ENCODE results near the gene UBL7.
A peak's percentile ranks its signal among the peaks of the same experiment; 100 is the strongest.
"Not testable (repeated sequence)": the region's sequence is repeated elsewhere in the genome, so short reads cannot be mapped to it uniquely, and the experiment has no call there.

The UBL7 gene

GRCh38 chr15:74460871-74461846, at the start of gene UBL7:
UBL7 (minus strand) TSS chr15:74461160; CDS start chr15:74458867, 2,293 bp downstream.
- DNase-seq: peak; percentile 99

- no peak for DNase-seq
These were observed 45.5 kb upstream of the UBL7 start for GRCh38 chr15:74506515-74506840.

- DNase-seq: no peak
These were observed 45.0 kb upstream of the UBL7 start for GRCh38 chr15:74505837-74506514.

GRCh38 chr15:74504836-74505235, 43.9 kb upstream of the UBL7 start:
- DNase-seq: no peak

GRCh38 chr15:74504418-74504817, 43.5 kb upstream of the UBL7 start:
- DNase-seq: no peak

- no peak for DNase-seq
These were observed 41.3 kb upstream of the UBL7 start for GRCh38 chr15:74502301-74502700.

- DNase-seq: no peak
These were observed 39.4 kb upstream of the UBL7 start for GRCh38 chr15:74500401-74500800.

- DNase-seq: no peak
These were observed 38.4 kb upstream of the UBL7 start for GRCh38 chr15:74499366-74499765.

GRCh38 chr15:74497584-74497983, 36.6 kb upstream of the UBL7 start:
- DNase-seq: no peak

GRCh38 chr15:74496648-74497047, 35.7 kb upstream of the UBL7 start:
- no peak for DNase-seq

- DNase-seq: no peak
These were observed 29.4 kb upstream of the UBL7 start for GRCh38 chr15:74490339-74490689.

GRCh38 chr15:74489518-74490338, 28.8 kb upstream of the UBL7 start:
- DNase-seq: peak; percentile 58

- DNase-seq: no peak
These were observed 27.8 kb upstream of the UBL7 start for GRCh38 chr15:74488776-74489175.

- no peak for DNase-seq
These were observed 21.7 kb upstream of the UBL7 start for GRCh38 chr15:74482661-74483060.

- not testable (repeated sequence) for DNase-seq
These were observed 19.4 kb upstream of the UBL7 start for GRCh38 chr15:74480364-74480763.

GRCh38 chr15:74471621-74472020, 10.7 kb upstream of the UBL7 start:
- DNase-seq: not testable (repeated sequence)

GRCh38 chr15:74470631-74471395, 9.9 kb upstream of the UBL7 start:
- DNase-seq: no peak

- no peak for DNase-seq
These were observed 7.5 kb upstream of the UBL7 start for GRCh38 chr15:74468341-74469032.

GRCh38 chr15:74466570-74466969, 5.6 kb upstream of the UBL7 start:
- no peak for DNase-seq

GRCh38 chr15:74464897-74465296, 3.9 kb upstream of the UBL7 start:
- no peak for DNase-seq

- DNase-seq: no peak
These were observed 3.3 kb upstream of the UBL7 start for GRCh38 chr15:74464216-74464615.

- DNase-seq: no peak
These were observed 2.7 kb upstream of the UBL7 start for GRCh38 chr15:74463634-74464033.
